HepG2 (cell line): ENCODE data around the gene SETD7.

Experiments used
- ATF7-NPFF ChIP-seq: sonication (generic); formaldehyde crosslinking; IDR thresholded peaks from 2 replicates; pipeline ENCODE4 v1.8.1; 2023; ENCODE audit warnings: mild to moderate bottlenecking, low read depth, missing genetic modification reagents, moderate library complexity
- CTCF ChIP-seq: sonication (generic); formaldehyde crosslinking; IDR thresholded peaks from 2 replicates; pipeline ENCODE4 v1.5.0; 2020; ENCODE audit warnings: mild to moderate bottlenecking, missing genetic modification reagents, moderate library complexity
- FOXK2 ChIP-seq: fragments of 450-650 bp; IDR thresholded peaks from 2 replicates; pipeline ENCODE4 v1.6.1; 2016
- HCFC1 ChIP-seq: fragments of 150-350 bp; IDR thresholded peaks from 2 replicates; pipeline ENCODE4 v1.6.1; 2014; ENCODE audit warnings: low read depth, low read length
- MYC ChIP-seq: sonication (generic); formaldehyde crosslinking; IDR thresholded peaks from 2 replicates; pipeline ENCODE4 v1.9.0; 2021; ENCODE audit warnings: missing genetic modification reagents, borderline replicate concordance
- POLR2A ChIP-seq, 2 experiments: IDR thresholded peaks; 2 replicates each; pipeline ENCODE4 v1.6.1; 2011; ENCODE audit warnings: low read depth in 2 of 2, low read length in 2 of 2, mild to moderate bottlenecking in 1 of 2, moderate library complexity in 1 of 2; ENCODE audit not compliant: insufficient read depth in 1 of 2
- POLR2AphosphoS5 ChIP-seq: IDR thresholded peaks from 2 replicates; pipeline ENCODE4 v1.6.1; 2012; ENCODE audit warnings: low read depth, low read length
- RAD21 ChIP-seq: fragments of 450-650 bp; formaldehyde crosslinking; IDR thresholded peaks from 2 replicates; pipeline ENCODE4 v1.5.0; 2020; ENCODE audit warnings: mild to moderate bottlenecking
- RNF2 ChIP-seq: fragments of 450-650 bp; conservative IDR thresholded peaks from 2 replicates; pipeline ENCODE4 v1.6.1; 2016; ENCODE audit warnings: low read depth
- ZFX ChIP-seq: sonication (generic); formaldehyde crosslinking; IDR thresholded peaks from 2 replicates; pipeline ENCODE4 v1.4.0; 2020; ENCODE audit warnings: mild to moderate bottlenecking, low read depth, missing genetic modification reagents, moderate library complexity
- ZKSCAN5 ChIP-seq: sonication (generic); formaldehyde crosslinking; IDR thresholded peaks from 2 replicates; pipeline ENCODE4 v1.5.1; 2020; ENCODE audit warnings: mild to moderate bottlenecking, missing genetic modification reagents
- ZNF557 ChIP-seq: sonication (generic); formaldehyde crosslinking; IDR thresholded peaks from 2 replicates; pipeline ENCODE4 v1.4.0; 2020; ENCODE audit warnings: missing genetic modification reagents

GRCh38 chr4:139554893-139555704 is 920 bp downstream of the SETD7 start:
- no peak for TF ChIP-seq FOXK2
- TF ChIP-seq ZFX (CRISPR knock-in tag), result no peak
- TF ChIP-seq ZNF557 (CRISPR knock-in tag), result no peak
- no peak for TF ChIP-seq POLR2AphosphoS5
- no peak for TF ChIP-seq POLR2A (IDR thresholded peaks at IDR 0.05; ENCODE audit: insufficient read depth in 1 of 2, low read depth in 2 of 2, low read length in 2 of 2)
- no peak for TF ChIP-seq MYC (CRISPR knock-in tag)
- peak; percentile 25; the same call in 1 of the 2 replicates for TF ChIP-seq RNF2
- TF ChIP-seq HCFC1, result no peak
- no peak for TF ChIP-seq CTCF
- TF ChIP-seq ATF7-NPFF, result no peak; the same call in 1 of the 2 replicates
- no peak for TF ChIP-seq ZKSCAN5 (CRISPR knock-in tag)
- no peak for TF ChIP-seq RAD21
